Activated CD4-positive, CD25-positive, alpha-beta regulatory T cell treated with anti-CD3 and anti-CD28 coated beads, Interleukin-2, amount 50 U/mL, for 16 hours (primary cell): ENCODE results near the gene TRMT13.

Experiments
- DNase-seq: peaks from one replicate; pipeline ENCODE4 v3.0.0-alpha.2; 2020; ENCODE audit warnings: low read depth, low spot score

Gene TRMT13

GRCh38 chr1:100132566-100133477 lies at the start of gene TRMT13, which contains the start of gene SASS6:
Gene TRMT13 (plus strand): TSS chr1:100133163. CDS start chr1:100133169, 6 bp downstream.
Gene SASS6 (minus strand): TSS chr1:100132930. CDS start chr1:100132814, 116 bp downstream.
- DNase-seq: peak; percentile 92

- no peak for DNase-seq
Observed at GRCh38 chr1:100087396-100087795, 45.6 kb upstream of the TRMT13 start.

GRCh38 chr1:100089082-100089481 lies 43.9 kb upstream of the TRMT13 start:
- no peak for DNase-seq

- DNase-seq: no peak
Observed at GRCh38 chr1:100090471-100090870, 42.5 kb upstream of the TRMT13 start.

GRCh38 chr1:100100202-100100601 lies 32.8 kb upstream of the TRMT13 start:
- DNase-seq: no peak

GRCh38 chr1:100101564-100101963 lies 31.4 kb upstream of the TRMT13 start:
- no peak for DNase-seq

- no peak for DNase-seq
Observed at GRCh38 chr1:100107696-100108095, 25.3 kb upstream of the TRMT13 start.

- no peak for DNase-seq
Observed at GRCh38 chr1:100109554-100110066, 23.4 kb upstream of the TRMT13 start.

- DNase-seq: no peak
Observed at GRCh38 chr1:100115524-100115923, 17.4 kb upstream of the TRMT13 start.

- DNase-seq: no peak
Observed at GRCh38 chr1:100122177-100122576, 10.8 kb upstream of the TRMT13 start.

GRCh38 chr1:100127226-100127625 lies 5.7 kb upstream of the TRMT13 start:
- no peak for DNase-seq

- DNase-seq: no peak
Observed at GRCh38 chr1:100130552-100131077, 2.3 kb upstream of the TRMT13 start.

GRCh38 chr1:100131623-100132022 lies 1.3 kb upstream of the TRMT13 start:
- no peak for DNase-seq

GRCh38 chr1:100134872-100135271 lies 1.9 kb downstream of the TRMT13 start:
- no peak for DNase-seq

- DNase-seq: no peak
Observed at GRCh38 chr1:100137602-100138001, 4.6 kb downstream of the TRMT13 start.

- DNase-seq: no peak
Observed at GRCh38 chr1:100141192-100141591, 8.2 kb downstream of the TRMT13 start.

GRCh38 chr1:100142343-100142742 lies 9.4 kb downstream of the TRMT13 start:
- no peak for DNase-seq

- DNase-seq: no peak
Observed at GRCh38 chr1:100145116-100145515, 12.2 kb downstream of the TRMT13 start.

- no peak for DNase-seq
Observed at GRCh38 chr1:100146958-100147357, 14.0 kb downstream of the TRMT13 start.

GRCh38 chr1:100147875-100148274 lies 14.9 kb downstream of the TRMT13 start:
- no peak for DNase-seq

- DNase-seq: no peak
Observed at GRCh38 chr1:100151679-100152078, 18.7 kb downstream of the TRMT13 start.

- DNase-seq: no peak
Observed at GRCh38 chr1:100152271-100152670, 19.3 kb downstream of the TRMT13 start.

- no peak for DNase-seq
Observed at GRCh38 chr1:100162881-100163280, 29.9 kb downstream of the TRMT13 start.
